ENCODE data around the gene DCAF15. TPM values are rescaled to one million over a fixed set of nuclear protein-coding genes. Genes with fewer than 3 reads are reported as not detected.

The DCAF15 gene
- total RNA-seq, 4 donors from 2014 or later: 9.5 to 19.6 (median 11.6) TPM

DNA sequence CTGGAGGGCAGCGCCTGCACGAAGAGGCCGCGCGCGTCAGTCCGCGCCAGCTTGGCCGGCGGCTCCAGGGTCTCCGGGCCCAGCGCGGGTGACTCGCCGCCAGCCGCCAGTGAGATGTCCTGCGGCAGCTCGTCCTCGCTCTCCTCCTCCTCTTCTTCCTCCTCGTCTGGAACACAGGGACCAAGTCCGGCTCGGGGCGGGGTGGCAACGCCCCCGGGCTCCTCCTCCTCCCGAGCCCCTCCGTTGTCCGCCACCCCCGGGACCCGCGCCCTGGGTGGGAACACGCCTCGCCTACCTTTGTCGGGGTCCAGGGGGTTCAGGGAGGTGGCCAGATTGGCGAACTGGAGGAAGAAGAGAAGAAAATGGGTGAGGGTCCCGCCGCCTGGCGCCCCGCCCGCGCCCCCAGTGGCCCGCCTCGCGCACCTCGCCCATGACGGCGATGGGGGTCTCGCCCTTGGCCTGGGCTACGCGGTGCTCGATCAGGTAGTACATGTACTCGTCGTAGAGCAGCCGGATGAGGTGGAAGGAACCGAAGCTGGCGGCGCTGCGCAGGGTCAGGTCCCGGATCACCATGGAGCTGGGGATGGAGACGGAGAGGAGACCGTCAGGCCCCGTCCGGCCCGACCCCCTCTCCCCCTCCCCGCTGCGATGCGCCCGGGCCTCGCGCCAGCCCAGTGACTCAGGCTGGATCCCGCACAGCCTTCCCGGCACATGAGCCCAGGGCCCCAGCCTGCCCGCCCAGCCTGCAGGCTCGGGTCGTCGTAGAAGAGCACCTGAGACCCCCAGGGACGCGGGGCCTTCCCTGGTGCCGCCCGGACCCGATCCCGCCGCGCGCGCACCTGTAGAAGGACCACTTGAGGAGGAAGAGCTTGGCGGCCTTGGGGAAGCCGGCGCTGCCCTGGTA lies 10.6 kb downstream of the DCAF15 start:
- DNase-seq: no peak
- 74 to 83% methylated on average over 37 to 71 of the region's 89 CpGs for WGBS, 2 donors
- Histone ChIP-seq H3K4me3 (replicated peaks in 1 of 3) (no peak overlapping the region), H3K36me3 (peaks cover 43 to 69% of the 10 kb centered on the region in 2 donors), H3K27ac (no peak overlapping the region), H3K4me1 (no peaks in the 10 kb centered on the region), H3K9me3 (no peaks in the 10 kb centered on the region), H3K27me3 (no peaks in the 10 kb centered on the region)
- TF ChIP-seq POLR2A (IDR thresholded peaks at IDR 0.05) (no peak), CTCF (IDR thresholded peaks at IDR 0.05) (no peak)
- intact Hi-C loops (cut with DNase I): no loop called here

- no peaks in the 10 kb centered on the region for H3K9me3 ChIP-seq
- H3K4me1 ChIP-seq: no peaks in the 10 kb centered on the region
- H3K27me3 ChIP-seq: no peaks in the 10 kb centered on the region
- WGBS, 2 donors: 94% methylated on average over 38 to 44 of the region's 48 CpGs
- intact Hi-C loops (cut with DNase I): no loop called here
- TF ChIP-seq POLR2A (IDR thresholded peaks at IDR 0.05) (no peak), CTCF (IDR thresholded peaks at IDR 0.05) (no peak)
- DNase-seq: no peak
- H3K4me3 ChIP-seq (replicated peaks in 1 of 3): no peak overlapping the region
- no peak overlapping the region for H3K27ac ChIP-seq
- H3K36me3 ChIP-seq: peaks cover 50 to 76% of the 10 kb centered on the region in 2 donors
Measured at GRCh38 chr19:13963603-13964105, 11.3 kb downstream of the DCAF15 start.

DNA sequence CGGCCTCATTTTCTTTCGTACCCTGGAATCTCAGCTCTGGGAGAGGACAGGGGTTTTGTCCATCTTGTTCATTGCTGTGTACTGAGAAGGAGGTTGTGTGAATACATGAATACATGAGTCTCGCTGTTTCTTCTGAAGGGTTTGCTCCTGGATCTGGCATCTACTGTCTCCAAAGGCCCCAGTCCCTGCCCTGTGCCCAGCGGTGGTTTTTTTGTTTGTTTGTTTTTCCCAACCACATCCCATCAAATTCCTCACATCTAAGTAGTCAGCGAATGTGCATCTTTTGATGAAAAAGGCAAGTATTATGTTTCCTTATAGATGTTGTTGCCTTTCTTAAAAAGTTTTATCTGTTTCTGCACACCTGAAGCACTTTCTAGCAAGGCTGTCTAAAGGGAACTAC lies 12.5 kb downstream of the DCAF15 start:
- no peak for DNase-seq
- WGBS, 2 donors: 90 to 97% methylated on average over 5 of the region's 5 CpGs
- Histone ChIP-seq H3K27me3 (no peaks in the 10 kb centered on the region), H3K36me3 (peaks cover 61 to 81% of the 10 kb centered on the region in 2 donors), H3K27ac (no peak overlapping the region), H3K9me3 (no peaks in the 10 kb centered on the region), H3K4me3 (replicated peaks in 1 of 3) (no peak overlapping the region), H3K4me1 (no peaks in the 10 kb centered on the region)
- TF ChIP-seq POLR2A (IDR thresholded peaks at IDR 0.05): no peak
- TF ChIP-seq CTCF (IDR thresholded peaks at IDR 0.05): no peak
- intact Hi-C loops (cut with DNase I): no loop called here

GRCh38 chr19:13965377-13965896 lies 13.1 kb downstream of the DCAF15 start:
- H3K9me3 ChIP-seq: no peaks in the 10 kb centered on the region
- no peak overlapping the region for H3K4me3 ChIP-seq (replicated peaks in 1 of 3)
- 90 to 97% methylated on average over 8 to 21 of the region's 24 CpGs for WGBS, 2 donors
- no peak for DNase-seq
- intact Hi-C loops (cut with DNase I): no loop called here
- H3K27me3 ChIP-seq: no peaks in the 10 kb centered on the region
- H3K4me1 ChIP-seq: no peaks in the 10 kb centered on the region
- TF ChIP-seq POLR2A (IDR thresholded peaks at IDR 0.05): no peak
- TF ChIP-seq CTCF (IDR thresholded peaks at IDR 0.05): no peak
- peaks cover 64 to 80% of the 10 kb centered on the region in 2 donors for H3K36me3 ChIP-seq
- H3K27ac ChIP-seq: no peak overlapping the region
